22Rv1 (cell line): ENCODE results near the gene RALGAPA1.

Experiments used
- ZFX ChIP-seq: fragments of 450-650 bp; IDR thresholded peaks from 2 replicates; pipeline ENCODE4 v1.6.1; 2017; ENCODE audit warnings: antibody characterized with exemption, borderline replicate concordance
- TF ChIP-seq, protein P1 (sequence below): fragments of 450-650 bp; IDR thresholded peaks from 2 replicates; pipeline ENCODE4 v1.5.1; 2017; ENCODE audit warnings: mild to moderate bottlenecking

- TF ChIP-seq, protein P1, sequence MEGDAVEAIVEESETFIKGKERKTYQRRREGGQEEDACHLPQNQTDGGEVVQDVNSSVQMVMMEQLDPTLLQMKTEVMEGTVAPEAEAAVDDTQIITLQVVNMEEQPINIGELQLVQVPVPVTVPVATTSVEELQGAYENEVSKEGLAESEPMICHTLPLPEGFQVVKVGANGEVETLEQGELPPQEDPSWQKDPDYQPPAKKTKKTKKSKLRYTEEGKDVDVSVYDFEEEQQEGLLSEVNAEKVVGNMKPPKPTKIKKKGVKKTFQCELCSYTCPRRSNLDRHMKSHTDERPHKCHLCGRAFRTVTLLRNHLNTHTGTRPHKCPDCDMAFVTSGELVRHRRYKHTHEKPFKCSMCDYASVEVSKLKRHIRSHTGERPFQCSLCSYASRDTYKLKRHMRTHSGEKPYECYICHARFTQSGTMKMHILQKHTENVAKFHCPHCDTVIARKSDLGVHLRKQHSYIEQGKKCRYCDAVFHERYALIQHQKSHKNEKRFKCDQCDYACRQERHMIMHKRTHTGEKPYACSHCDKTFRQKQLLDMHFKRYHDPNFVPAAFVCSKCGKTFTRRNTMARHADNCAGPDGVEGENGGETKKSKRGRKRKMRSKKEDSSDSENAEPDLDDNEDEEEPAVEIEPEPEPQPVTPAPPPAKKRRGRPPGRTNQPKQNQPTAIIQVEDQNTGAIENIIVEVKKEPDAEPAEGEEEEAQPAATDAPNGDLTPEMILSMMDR: no peak
- no peak for TF ChIP-seq ZFX
Observed at GRCh38 chr14:35543006-35543405, 266.1 kb downstream of the RALGAPA1 start.
